Muscle of arm (tissue), 12 donors: Measurements from ENCODE around the gene BIRC7. TPM values are rescaled to one million over a fixed set of nuclear protein-coding genes. Genes with fewer than 3 reads are reported as not detected.

Experiments
- DNase-seq: peaks from one replicate; pipeline ENCODE4 v3.0.0-alpha.2; 2013
- polyA plus RNA-seq, 12 donors: library from polyadenylated mRNA; unstranded; fragments of 120-200 nt; gene quantifications; one replicate each; pipeline ENCODE4 v1.2.1, GENCODE V29; 2013; ENCODE audit not compliant: insufficient read length in 12 of 12

Gene BIRC7
- polyA plus RNA-seq, 12 donors: 0.16 to 0.72 (median 0.26) TPM; not detected in 6

GRCh38 chr20:63280929-63281545, 45.3 kb downstream of the BIRC7 start:
- no peak for DNase-seq

- DNase-seq: no peak
These were observed 46.3 kb downstream of the BIRC7 start for GRCh38 chr20:63281742-63282665.

GRCh38 chr20:63282946-63283345, 47.2 kb downstream of the BIRC7 start:
- DNase-seq: no peak

GRCh38 chr20:63283397-63284082, 47.8 kb downstream of the BIRC7 start:
- DNase-seq: no peak

- DNase-seq: no peak
These were observed 48.4 kb downstream of the BIRC7 start for GRCh38 chr20:63284083-63284440.

GRCh38 chr20:63284544-63284949, 48.8 kb downstream of the BIRC7 start:
- DNase-seq: no peak

- no peak for DNase-seq
These were observed 49.3 kb downstream of the BIRC7 start for GRCh38 chr20:63284981-63285524.

- DNase-seq: no peak
These were observed 50.2 kb downstream of the BIRC7 start for GRCh38 chr20:63285636-63286615.

GRCh38 chr20:63286781-63287696, 51.3 kb downstream of the BIRC7 start:
- no peak for DNase-seq

GRCh38 chr20:63287697-63288580, 52.2 kb downstream of the BIRC7 start:
- DNase-seq: no peak

GRCh38 chr20:63288581-63289251, 53.0 kb downstream of the BIRC7 start:
- no peak for DNase-seq

GRCh38 chr20:63289311-63290135, 53.8 kb downstream of the BIRC7 start:
- DNase-seq: no peak

Other genes with a start within 250 kb of the BIRC7 start
- under 1 TPM in 1 of 12 donors, not detected in 11; 0.16 TPM for gene BHLHE23, start 228.9 kb upstream of the BIRC7 start, polyA plus RNA-seq
- gene YTHDF1, start 19.8 kb upstream of the BIRC7 start, polyA plus RNA-seq: 10 to 100 TPM in 11 of 12 donors, not detected in 1; 25.5 to 32.0 (median 29.7) TPM
- gene NKAIN4, start 18.6 kb downstream of the BIRC7 start, polyA plus RNA-seq: 10 to 100 TPM in 11 of 12 donors, not detected in 1; 15.3 to 34.7 (median 26.2) TPM
- 100 to 1,000 TPM in 1 of 12 donors, 10 to 100 TPM in 10, not detected in 1; 60.2 to 117 (median 69.1) TPM for gene ARFGAP1, start 36.9 kb downstream of the BIRC7 start, polyA plus RNA-seq
- gene COL20A1, start 57.3 kb downstream of the BIRC7 start, polyA plus RNA-seq: 10 to 100 TPM in 2 of 12 donors, 1 to 10 TPM in 9, not detected in 1; 2.9 to 12.9 (median 4.7) TPM
- 1 to 10 TPM in 6 of 12 donors, under 1 TPM in 4, not detected in 2; 0.22 to 2.5 (median 1.1) TPM for gene CHRNA4, start 125.4 kb downstream of the BIRC7 start, polyA plus RNA-seq
- 1 to 10 TPM in 11 of 12 donors, not detected in 1; 1.6 to 5.4 (median 2.9) TPM for gene KCNQ2, start 236.8 kb downstream of the BIRC7 start, polyA plus RNA-seq